GM13977 (cell line): Measurements from ENCODE around the gene AMBRA1.
A peak's percentile ranks its signal among the peaks of the same experiment; 100 is the strongest.

Experiments used
- DNase-seq: peaks from one replicate; pipeline ENCODE4 v3.0.0; 2012; ENCODE audit warnings: low spot score
- in situ Hi-C: fragments of 300-500 bp; cut with MboI; formaldehyde crosslinking; loops from one replicate; pipeline ENCODE4 v1.12.0; 2022; ENCODE audit warnings: low sequenced_read_pairs, low pct_unique_long_range_greater_than_20kb, mixed read lengths, inconsistent platforms; ENCODE audit not compliant: unreplicated experiment
- TF ChIP-seq, protein P1 (sequence below): IDR thresholded peaks from 2 replicates; pipeline ENCODE4 v1.5.1; 2012; ENCODE audit warnings: mild to moderate bottlenecking, control low read depth; ENCODE audit not compliant: insufficient read depth; ENCODE audit errors: extremely low read depth, missing control alignments

Gene AMBRA1

DNA sequence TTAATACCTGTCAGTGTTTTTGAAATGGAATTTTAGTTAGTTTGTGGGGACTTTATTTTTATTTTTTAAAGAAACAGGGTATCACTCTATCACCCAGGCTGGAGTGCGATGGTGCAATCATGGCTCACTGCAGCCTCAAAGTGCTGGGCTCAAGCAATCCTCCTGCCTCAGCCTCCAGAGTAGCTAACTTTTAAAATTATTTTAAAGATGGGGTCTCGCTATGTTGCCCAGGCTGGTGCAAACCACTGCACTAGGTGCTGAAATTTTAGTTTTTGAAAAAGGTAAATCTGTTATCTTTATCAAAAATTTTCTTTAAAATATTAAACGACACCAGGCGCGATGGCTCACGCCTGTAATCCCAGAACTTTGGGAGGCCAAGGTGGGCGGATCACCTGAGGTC is 42.6 kb downstream of the AMBRA1 start:
- in situ Hi-C loops: no loop called here
- DNase-seq: no peak
- TF ChIP-seq, protein P1, sequence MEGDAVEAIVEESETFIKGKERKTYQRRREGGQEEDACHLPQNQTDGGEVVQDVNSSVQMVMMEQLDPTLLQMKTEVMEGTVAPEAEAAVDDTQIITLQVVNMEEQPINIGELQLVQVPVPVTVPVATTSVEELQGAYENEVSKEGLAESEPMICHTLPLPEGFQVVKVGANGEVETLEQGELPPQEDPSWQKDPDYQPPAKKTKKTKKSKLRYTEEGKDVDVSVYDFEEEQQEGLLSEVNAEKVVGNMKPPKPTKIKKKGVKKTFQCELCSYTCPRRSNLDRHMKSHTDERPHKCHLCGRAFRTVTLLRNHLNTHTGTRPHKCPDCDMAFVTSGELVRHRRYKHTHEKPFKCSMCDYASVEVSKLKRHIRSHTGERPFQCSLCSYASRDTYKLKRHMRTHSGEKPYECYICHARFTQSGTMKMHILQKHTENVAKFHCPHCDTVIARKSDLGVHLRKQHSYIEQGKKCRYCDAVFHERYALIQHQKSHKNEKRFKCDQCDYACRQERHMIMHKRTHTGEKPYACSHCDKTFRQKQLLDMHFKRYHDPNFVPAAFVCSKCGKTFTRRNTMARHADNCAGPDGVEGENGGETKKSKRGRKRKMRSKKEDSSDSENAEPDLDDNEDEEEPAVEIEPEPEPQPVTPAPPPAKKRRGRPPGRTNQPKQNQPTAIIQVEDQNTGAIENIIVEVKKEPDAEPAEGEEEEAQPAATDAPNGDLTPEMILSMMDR: no peak

DNA sequence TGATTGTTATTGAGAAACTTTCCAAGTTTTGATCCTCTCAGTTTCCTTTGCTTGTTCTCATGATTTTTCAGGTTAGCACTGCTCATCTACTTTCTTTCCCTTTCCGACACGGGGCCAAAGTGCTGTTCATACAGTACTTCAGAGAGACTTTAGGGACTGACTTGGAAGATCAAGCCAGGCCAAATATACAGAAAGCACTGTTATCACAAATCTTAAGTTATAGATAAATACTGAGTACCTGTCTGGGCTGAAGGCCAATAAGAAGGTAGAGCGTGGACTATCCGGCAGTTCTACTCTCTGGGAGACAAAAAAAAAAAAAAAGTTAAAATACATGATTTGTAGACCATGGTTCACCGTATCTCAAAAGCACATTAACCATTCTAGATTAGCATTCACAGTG is 46.2 kb downstream of the AMBRA1 start:
- no peak for DNase-seq
- TF ChIP-seq, protein P1: no peak
- in situ Hi-C loops: no loop called here

DNA sequence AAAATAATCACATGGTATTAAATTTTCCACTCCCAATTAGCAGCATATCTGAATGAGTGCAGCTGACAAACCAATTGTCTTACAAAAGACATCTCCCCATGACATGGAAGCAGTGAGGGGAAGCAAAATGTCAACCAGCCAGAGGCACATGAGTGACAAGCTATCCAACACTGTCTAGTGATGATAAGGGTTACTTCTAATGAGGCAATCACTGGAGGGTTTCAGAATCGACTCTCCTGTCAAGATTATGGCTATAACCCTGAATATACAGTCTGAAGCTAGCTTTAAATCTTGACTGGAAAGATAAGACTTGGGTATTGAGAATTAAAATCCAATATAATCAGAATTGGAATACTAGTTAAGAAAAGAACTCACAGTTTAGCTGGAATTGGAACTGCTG is 50.3 kb downstream of the AMBRA1 start:
- DNase-seq: no peak
- TF ChIP-seq, protein P1: no peak
- in situ Hi-C loops: no loop called here

DNA sequence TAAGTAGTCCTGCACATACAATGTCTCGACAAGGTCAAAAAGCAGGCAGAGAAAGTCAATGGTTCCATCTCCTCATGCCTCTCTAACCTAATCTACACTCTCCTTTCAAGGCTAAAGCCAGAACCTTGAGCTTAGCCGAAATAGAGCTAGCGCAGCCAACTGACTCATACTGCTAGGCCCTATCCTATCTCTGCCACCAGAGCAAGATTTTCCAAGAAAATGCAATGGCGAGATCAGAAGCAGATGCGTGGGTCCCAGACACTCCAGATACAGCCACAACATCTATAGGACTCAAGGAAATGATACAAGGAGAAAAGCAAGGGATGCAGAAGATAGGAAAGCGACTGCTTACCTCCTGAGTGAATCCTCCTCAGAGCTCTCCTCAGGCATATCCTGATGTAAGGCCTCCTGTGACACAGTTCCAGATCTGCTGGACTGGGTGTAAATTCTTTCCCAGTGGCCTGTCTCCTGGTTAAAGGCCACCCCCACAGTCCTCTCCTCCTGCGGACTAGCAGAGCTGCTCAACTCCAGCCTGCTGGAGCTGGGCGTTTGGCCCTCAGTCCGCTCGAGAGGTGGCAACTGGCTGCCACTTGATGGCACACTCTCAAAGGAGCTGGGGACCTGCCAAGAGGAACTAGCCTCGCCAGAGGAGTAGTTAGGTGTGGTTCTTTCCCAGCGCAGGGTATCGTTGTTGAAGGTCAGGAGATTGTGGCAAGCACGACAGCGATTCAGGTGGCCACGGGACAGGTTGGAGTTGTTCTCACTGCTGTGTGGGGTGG is 52.0 kb downstream of the AMBRA1 start:
- DNase-seq: no peak
- TF ChIP-seq, protein P1: no peak
- in situ Hi-C loops: no loop called here

DNA sequence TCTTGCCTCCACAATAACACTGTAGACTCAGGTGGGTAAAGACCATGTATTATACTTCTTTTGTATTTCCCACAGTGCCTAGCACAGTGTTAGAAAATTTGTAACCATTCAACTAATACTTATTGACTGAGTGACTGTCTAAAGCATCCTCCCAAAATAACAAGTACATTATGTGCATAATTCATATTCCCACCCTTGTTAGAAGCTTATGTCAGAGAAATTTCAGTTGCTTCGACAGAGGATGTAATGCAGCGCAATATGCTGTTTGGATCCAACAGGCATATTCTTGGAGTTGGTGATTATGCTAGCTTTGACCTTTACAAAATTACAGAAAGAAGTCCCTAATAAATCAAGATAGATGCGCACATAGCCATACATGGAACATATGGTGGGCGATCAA is 53.0 kb downstream of the AMBRA1 start:
- TF ChIP-seq, protein P1: no peak
- DNase-seq: no peak
- in situ Hi-C loops: no loop called here

DNA sequence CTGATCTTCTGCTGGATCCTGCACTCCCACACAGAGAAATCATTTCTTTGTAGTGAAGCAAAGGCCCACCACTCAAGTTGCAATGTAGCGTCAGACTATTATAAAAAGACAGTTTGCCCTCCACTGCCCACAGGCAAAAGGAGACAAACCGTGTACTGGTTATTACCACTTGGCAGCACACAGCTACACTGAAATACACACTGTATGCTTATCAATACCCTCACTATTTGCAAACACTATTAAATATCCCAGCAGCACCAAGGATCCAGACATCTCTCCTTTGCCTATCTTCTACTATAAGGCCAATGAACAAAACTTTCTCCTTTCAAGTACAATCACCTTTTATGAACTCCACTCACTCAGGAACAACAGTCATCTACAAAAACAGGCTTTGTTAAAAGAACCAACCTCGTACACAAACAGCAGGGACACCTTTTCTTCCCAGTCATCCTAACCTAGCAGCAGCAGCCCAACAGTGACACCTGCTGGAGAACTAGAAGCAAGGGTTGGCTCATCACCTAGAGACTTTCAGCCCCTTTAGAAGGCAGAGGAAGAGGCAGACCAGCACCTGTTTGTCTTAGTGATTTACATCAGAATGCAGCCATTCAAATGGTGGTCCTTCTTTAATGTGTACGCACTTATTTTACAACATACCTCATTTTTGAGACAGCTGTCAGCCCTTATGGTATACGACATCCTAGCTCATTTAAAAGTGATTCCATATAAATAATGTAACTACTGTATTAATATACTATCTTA is 56.1 kb downstream of the AMBRA1 start:
- TF ChIP-seq, protein P1: peak; percentile 88
- peak; percentile 71 for DNase-seq
- in situ Hi-C loops: loop anchor here (10.0 kb wide), 1 partner anchor 143 kb away; the partner anchor contains the start of gene CHRM4
